H9 (cell line): ENCODE results near the gene ZIC5. TPM values are rescaled to one million over a fixed set of nuclear protein-coding genes. Genes with fewer than 3 reads are reported as not detected.
A peak's percentile ranks its signal among the peaks of the same experiment; 100 is the strongest.

ENCODE experiments used
- DNase-seq: peaks from one replicate; pipeline ENCODE4 v3.0.0-alpha.2; 2017
- H2AFZ ChIP-seq: one replicate; pipeline ENCODE4 v1.6.1; 2013; ENCODE audit warnings: mild to moderate bottlenecking, low read length, control low read depth, moderate library complexity
- H2AK5ac ChIP-seq: 2 replicates; pipeline ENCODE4 v1.6.1; 2013; ENCODE audit warnings: low read length, control low read depth, mixed read lengths; ENCODE audit not compliant: insufficient read length
- H2BK120ac ChIP-seq: one replicate; pipeline ENCODE4 v1.6.1; 2013; ENCODE audit warnings: low read depth, mild to moderate bottlenecking, low read length, control low read depth, inconsistent platforms; ENCODE audit not compliant: poor library complexity, severe bottlenecking
- H2BK12ac ChIP-seq: 2 replicates; pipeline ENCODE4 v1.6.1; 2013; ENCODE audit warnings: low read length, control low read depth, mixed read lengths, low read depth; ENCODE audit not compliant: insufficient read length
- H2BK15ac ChIP-seq: 2 replicates; pipeline ENCODE4 v1.6.1; 2013; ENCODE audit warnings: low read depth, low read length, control low read depth
- H2BK20ac ChIP-seq: one replicate; pipeline ENCODE4 v1.6.1; 2013; ENCODE audit warnings: low read depth, mild to moderate bottlenecking, low read length, control low read depth, inconsistent platforms; ENCODE audit not compliant: poor library complexity, severe bottlenecking
- H2BK5ac ChIP-seq: 2 replicates; pipeline ENCODE4 v1.6.1; 2013; ENCODE audit warnings: low read length, control low read depth, mixed read lengths; ENCODE audit not compliant: insufficient read length
- H3K14ac ChIP-seq: 2 replicates; pipeline ENCODE4 v1.6.1; 2013; ENCODE audit warnings: low read length, control low read depth; ENCODE audit not compliant: insufficient read depth
- H3K18ac ChIP-seq: 2 replicates; pipeline ENCODE4 v1.6.1; 2013; ENCODE audit warnings: low read depth, mild to moderate bottlenecking, mixed read lengths, low read length, control low read depth; ENCODE audit not compliant: insufficient read length
- H3K23ac ChIP-seq: 2 replicates; pipeline ENCODE4 v1.6.1; 2013; ENCODE audit warnings: low read length, control low read depth, mixed read lengths, low read depth; ENCODE audit not compliant: insufficient read length
- H3K23me2 ChIP-seq: 2 replicates; pipeline ENCODE4 v1.6.1; 2013; ENCODE audit warnings: low read depth, mild to moderate bottlenecking, mixed read lengths, low read length, control low read depth; ENCODE audit not compliant: insufficient read length, poor library complexity, severe bottlenecking
- H3K27ac ChIP-seq: 2 replicates; pipeline ENCODE4 v1.5.1; 2013; ENCODE audit warnings: low read length, control low read depth, mixed read lengths, low read depth; ENCODE audit not compliant: insufficient read length
- H3K27me3 ChIP-seq: 2 replicates; pipeline ENCODE4 v1.6.1; 2013; ENCODE audit warnings: low read length, control low read depth, inconsistent platforms; ENCODE audit not compliant: insufficient read depth
- H3K4ac ChIP-seq: 2 replicates; pipeline ENCODE4 v1.6.1; 2013; ENCODE audit warnings: low read depth, mild to moderate bottlenecking, control low read depth, inconsistent platforms, low read length, moderate library complexity
- H3K4me1 ChIP-seq: 2 replicates; pipeline ENCODE4 v1.6.1; 2013; ENCODE audit warnings: low read length, control low read depth, inconsistent platforms; ENCODE audit not compliant: insufficient read depth
- H3K4me2 ChIP-seq: 2 replicates; pipeline ENCODE4 v1.6.1; 2013; ENCODE audit warnings: low read length, control low read depth, mixed read lengths; ENCODE audit not compliant: insufficient read length, insufficient read depth
- H3K56ac ChIP-seq: 2 replicates; pipeline ENCODE4 v1.6.1; 2013; ENCODE audit warnings: low read depth, mild to moderate bottlenecking, mixed read lengths, low read length, control low read depth; ENCODE audit not compliant: insufficient read length
- H3K79me1 ChIP-seq: 2 replicates; pipeline ENCODE4 v1.6.1; 2013; ENCODE audit warnings: low read depth, mild to moderate bottlenecking, moderate library complexity, low read length, control low read depth, inconsistent platforms; ENCODE audit not compliant: insufficient read depth, poor library complexity, severe bottlenecking
- H3K79me2 ChIP-seq: 2 replicates; pipeline ENCODE4 v1.6.1; 2013; ENCODE audit warnings: low read length, control low read depth, inconsistent platforms; ENCODE audit not compliant: insufficient read depth
- H3K9ac ChIP-seq: 2 replicates; pipeline ENCODE4 v1.6.1; 2013; ENCODE audit warnings: low read length, control low read depth, mixed read lengths; ENCODE audit not compliant: insufficient read length; ENCODE audit errors: extremely low read depth
- H3K9me3 ChIP-seq: one replicate; pipeline ENCODE4 v1.6.1; 2013; ENCODE audit warnings: low read depth, low read length, inconsistent platforms; ENCODE audit not compliant: control insufficient read depth
- H3T11ph ChIP-seq: one replicate; pipeline ENCODE4 v1.6.1; 2013; ENCODE audit warnings: mild to moderate bottlenecking, low read length, control low read depth, inconsistent platforms
- H4K20me1 ChIP-seq: one replicate; pipeline ENCODE4 v1.6.1; 2013; ENCODE audit not compliant: control insufficient read depth, insufficient read length, insufficient read depth
- H4K5ac ChIP-seq: 2 replicates; pipeline ENCODE4 v1.6.1; 2013; ENCODE audit warnings: low read depth, mild to moderate bottlenecking, mixed read lengths, low read length, control low read depth; ENCODE audit not compliant: insufficient read length
- H4K8ac ChIP-seq: replicated peaks from 2 replicates; pipeline ENCODE4 v1.6.1; 2013; ENCODE audit warnings: low read length, control low read depth, mixed read lengths, low read depth; ENCODE audit not compliant: insufficient read length
- H4K91ac ChIP-seq: 2 replicates; pipeline ENCODE4 v1.6.1; 2013; ENCODE audit warnings: low read depth, mild to moderate bottlenecking, moderate library complexity, mixed read lengths, low read length, control low read depth; ENCODE audit not compliant: insufficient read length
- H3K27ac Mint-ChIP-seq, 3 experiments: 2 replicates in 2 of 3; 3 replicates in 1 of 3; pipeline ENCODE4 v1.8.0; 2020 to 2021; ENCODE audit warnings: mixed read lengths in 3 of 3, mild to moderate bottlenecking in 1 of 3, moderate library complexity in 1 of 3
- H3K27me3 Mint-ChIP-seq: 2 replicates; pipeline ENCODE4 v1.8.0; 2021; ENCODE audit warnings: low read depth, mild to moderate bottlenecking, moderate library complexity, mixed read lengths
- H3K36me3 Mint-ChIP-seq, 3 experiments: 2 replicates in 2 of 3; 3 replicates in 1 of 3; pipeline ENCODE4 v1.8.0; 2020 to 2021; ENCODE audit warnings: low read depth in 3 of 3, mixed read lengths in 3 of 3; ENCODE audit not compliant: insufficient read depth in 1 of 3
- H3K4me1 Mint-ChIP-seq, 2 experiments: 2 replicates each; pipeline ENCODE4 v1.8.0; 2020; ENCODE audit warnings: mixed read lengths in 2 of 2
- H3K4me3 Mint-ChIP-seq, 2 experiments: 2 replicates in 1 of 2; 3 replicates in 1 of 2; pipeline ENCODE4 v1.8.0; 2020 to 2021; ENCODE audit warnings: mild to moderate bottlenecking in 2 of 2, mixed read lengths in 2 of 2, moderate library complexity in 1 of 2
- H3K9me3 Mint-ChIP-seq, 2 experiments: 2 replicates in 1 of 2; 3 replicates in 1 of 2; pipeline ENCODE4 v1.8.0; 2020; ENCODE audit warnings: mild to moderate bottlenecking in 2 of 2, mixed read lengths in 2 of 2, moderate library complexity in 1 of 2
- WGBS: extraction: QIAGEN DNeasy Blood & Tissue Kit; methylation state at CpG from one replicate; pipeline ENCODE4 v1.1.7; 2013; ENCODE audit warnings: missing lambda C conversion rate, low lambda C conversion rate, mixed read lengths; ENCODE audit not compliant: insufficient read length; ENCODE audit errors: extremely low coverage; 5-methylcytosine and 5-hydroxymethylcytosine counted together
- total RNA-seq: library from RNA; stranded (reverse); gene quantifications from 2 replicates; pipeline ENCODE4 v1.2.1, GENCODE V29; 2021
- TF ChIP-seq, protein P1 (sequence below): fragments of 200-600 bp; sonication (generic); conservative IDR thresholded peaks from 3 replicates; pipeline ENCODE4 v1.8.0; 2021; ENCODE audit warnings: antibody characterized with exemption, mild to moderate bottlenecking

The ZIC5 gene
- total RNA-seq, 1 experiment from 2014 or later = 51.9 TPM

DNA sequence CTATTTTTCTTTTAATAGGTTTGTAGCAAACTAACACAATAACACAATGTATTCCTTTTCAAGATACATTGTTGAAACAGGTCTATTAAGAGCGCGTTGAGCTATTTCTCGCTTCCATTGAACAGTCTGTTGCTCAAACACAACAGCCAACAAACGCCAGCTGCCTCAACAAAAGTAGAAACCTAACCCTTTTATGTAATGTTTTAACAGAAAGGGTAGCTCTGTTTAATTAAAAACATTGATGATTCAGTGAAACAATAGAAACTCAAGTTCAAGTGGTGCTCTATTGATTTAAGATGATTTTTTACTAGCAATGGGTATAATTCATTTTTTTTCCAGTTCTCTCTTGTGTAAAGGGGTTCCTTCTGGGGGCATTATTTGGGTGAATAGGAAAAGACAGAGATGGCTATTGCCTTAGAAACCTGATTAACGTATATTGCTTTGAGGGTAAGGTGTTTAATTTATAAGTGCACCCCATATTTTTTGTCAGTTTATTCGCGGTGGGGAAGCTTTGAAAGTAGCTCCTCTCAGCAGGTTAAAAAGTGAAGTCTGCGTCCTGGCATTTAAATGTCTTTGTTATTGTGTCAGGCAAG, 24.9 kb upstream of the ZIC5 start:
- no peak overlapping the region for H3K23ac ChIP-seq
- H2BK5ac ChIP-seq = no peak overlapping the region
- no peaks in the 10 kb centered on the region for H3K9me3 ChIP-seq
- H3K27ac ChIP-seq = no peak overlapping the region
- H3K14ac ChIP-seq = no peak overlapping the region
- no peaks in the 10 kb centered on the region for H3K79me1 ChIP-seq
- H3K4me1 ChIP-seq = peaks cover 5% of the 10 kb centered on the region; the same call in 1 of the 2 replicates
- TF ChIP-seq, protein P1, sequence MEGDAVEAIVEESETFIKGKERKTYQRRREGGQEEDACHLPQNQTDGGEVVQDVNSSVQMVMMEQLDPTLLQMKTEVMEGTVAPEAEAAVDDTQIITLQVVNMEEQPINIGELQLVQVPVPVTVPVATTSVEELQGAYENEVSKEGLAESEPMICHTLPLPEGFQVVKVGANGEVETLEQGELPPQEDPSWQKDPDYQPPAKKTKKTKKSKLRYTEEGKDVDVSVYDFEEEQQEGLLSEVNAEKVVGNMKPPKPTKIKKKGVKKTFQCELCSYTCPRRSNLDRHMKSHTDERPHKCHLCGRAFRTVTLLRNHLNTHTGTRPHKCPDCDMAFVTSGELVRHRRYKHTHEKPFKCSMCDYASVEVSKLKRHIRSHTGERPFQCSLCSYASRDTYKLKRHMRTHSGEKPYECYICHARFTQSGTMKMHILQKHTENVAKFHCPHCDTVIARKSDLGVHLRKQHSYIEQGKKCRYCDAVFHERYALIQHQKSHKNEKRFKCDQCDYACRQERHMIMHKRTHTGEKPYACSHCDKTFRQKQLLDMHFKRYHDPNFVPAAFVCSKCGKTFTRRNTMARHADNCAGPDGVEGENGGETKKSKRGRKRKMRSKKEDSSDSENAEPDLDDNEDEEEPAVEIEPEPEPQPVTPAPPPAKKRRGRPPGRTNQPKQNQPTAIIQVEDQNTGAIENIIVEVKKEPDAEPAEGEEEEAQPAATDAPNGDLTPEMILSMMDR = no peak
- peaks cover 27% of the 10 kb centered on the region for H3K23me2 ChIP-seq
- no peak overlapping the region for H2BK120ac ChIP-seq
- no peaks in the 10 kb centered on the region for H3K36me3 Mint-ChIP-seq
- peaks cover 46 to 54% of the 10 kb centered on the region in 2 experiments for H3K4me1 Mint-ChIP-seq
- no CpG with 5 or more reads among the region's 8 CpGs for WGBS
- H3K56ac ChIP-seq = no peak overlapping the region
- no peak overlapping the region for H2AFZ ChIP-seq
- peak overlapping the region in 2 of 3 experiments; percentile 29 to 89; a peak in 2 of 7 replicates for H3K27ac Mint-ChIP-seq
- peak overlapping the region; percentile 99 for H3K4me2 ChIP-seq
- no peak overlapping the region for H3K4ac ChIP-seq
- H2BK15ac ChIP-seq = no peak overlapping the region
- H4K20me1 ChIP-seq = no peaks in the 10 kb centered on the region
- H3K18ac ChIP-seq = no peak overlapping the region
- H4K8ac ChIP-seq = no peak overlapping the region
- H3K9me3 Mint-ChIP-seq = peaks cover 0 to 9% of the 10 kb centered on the region in 2 experiments; a peak in 2 of 5 replicates
- H2AK5ac ChIP-seq = no peak overlapping the region
- no peak overlapping the region for H2BK20ac ChIP-seq
- H3K4me3 Mint-ChIP-seq = peak overlapping the region; percentile 58 to 77
- H3T11ph ChIP-seq = no peak overlapping the region
- H3K79me2 ChIP-seq = no peaks in the 10 kb centered on the region
- H2BK12ac ChIP-seq = no peak overlapping the region
- H4K5ac ChIP-seq = no peak overlapping the region
- H4K91ac ChIP-seq = no peak overlapping the region
- no peak for DNase-seq
- H3K27me3 ChIP-seq = peaks cover 32% of the 10 kb centered on the region; the same call in 1 of the 2 replicates
- H3K27me3 Mint-ChIP-seq = peaks cover 60% of the 10 kb centered on the region
- H3K9ac ChIP-seq = no peak overlapping the region
